ENCODE data around the gene PAX9.

DNA sequence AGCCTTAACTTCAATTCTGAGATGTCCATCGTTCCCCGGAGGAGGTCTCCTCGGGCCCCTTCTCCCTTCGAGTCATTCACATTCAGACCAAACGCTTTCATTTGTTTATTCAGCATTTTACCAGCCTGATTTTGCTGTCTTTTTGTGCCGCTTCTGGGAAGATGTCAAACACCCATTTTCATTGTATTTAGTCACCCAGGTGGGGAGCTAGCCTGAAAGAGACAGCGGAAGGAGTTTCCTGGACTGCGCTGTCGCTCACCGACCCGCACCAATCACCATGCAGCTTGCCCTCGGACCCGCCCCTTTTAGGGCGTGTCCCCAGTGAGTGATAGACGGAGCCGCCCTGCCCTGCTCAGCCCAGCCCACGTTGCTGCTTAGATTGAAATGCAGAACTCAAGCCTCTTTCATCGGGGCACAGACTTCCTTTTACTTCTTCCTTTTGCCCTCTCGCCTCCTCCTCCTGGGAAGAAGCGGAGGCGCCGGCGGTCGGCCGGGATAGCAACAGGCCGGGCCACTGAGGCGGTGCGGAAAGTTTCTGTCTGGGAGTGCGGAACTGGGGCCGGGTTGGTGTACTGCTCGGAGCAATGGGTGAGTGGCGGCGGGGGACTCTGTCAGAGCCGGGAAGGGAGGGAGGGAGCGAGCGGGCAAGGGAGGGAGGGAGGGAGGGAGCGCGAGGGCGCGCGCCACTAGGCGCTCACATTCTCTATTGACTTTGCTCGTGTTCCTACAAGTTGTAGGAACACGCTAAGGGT lies at the start of gene PAX9:
- TF ChIP-seq, protein P1, sequence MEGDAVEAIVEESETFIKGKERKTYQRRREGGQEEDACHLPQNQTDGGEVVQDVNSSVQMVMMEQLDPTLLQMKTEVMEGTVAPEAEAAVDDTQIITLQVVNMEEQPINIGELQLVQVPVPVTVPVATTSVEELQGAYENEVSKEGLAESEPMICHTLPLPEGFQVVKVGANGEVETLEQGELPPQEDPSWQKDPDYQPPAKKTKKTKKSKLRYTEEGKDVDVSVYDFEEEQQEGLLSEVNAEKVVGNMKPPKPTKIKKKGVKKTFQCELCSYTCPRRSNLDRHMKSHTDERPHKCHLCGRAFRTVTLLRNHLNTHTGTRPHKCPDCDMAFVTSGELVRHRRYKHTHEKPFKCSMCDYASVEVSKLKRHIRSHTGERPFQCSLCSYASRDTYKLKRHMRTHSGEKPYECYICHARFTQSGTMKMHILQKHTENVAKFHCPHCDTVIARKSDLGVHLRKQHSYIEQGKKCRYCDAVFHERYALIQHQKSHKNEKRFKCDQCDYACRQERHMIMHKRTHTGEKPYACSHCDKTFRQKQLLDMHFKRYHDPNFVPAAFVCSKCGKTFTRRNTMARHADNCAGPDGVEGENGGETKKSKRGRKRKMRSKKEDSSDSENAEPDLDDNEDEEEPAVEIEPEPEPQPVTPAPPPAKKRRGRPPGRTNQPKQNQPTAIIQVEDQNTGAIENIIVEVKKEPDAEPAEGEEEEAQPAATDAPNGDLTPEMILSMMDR (IDR thresholded peaks at IDR 0.05): peak; percentile 13; the same call in 1 of the 2 replicates
- TF ChIP-seq ZFX (IDR thresholded peaks at IDR 0.05; ENCODE audit: borderline replicate concordance): no peak

Data from 22Rv1 (cell line).